GM12878 (cell line): ENCODE data around the gene FBXL17. TPM values are rescaled to one million over a fixed set of nuclear protein-coding genes. Genes with fewer than 3 reads are reported as not detected.

ENCODE experiments used
- ATAC-seq: fragments of 200-7000 bp; cut with Tn5 transposase; 3 replicates; pipeline ENCODE4 v1.9.1; 2020; ENCODE audit warnings: mild to moderate bottlenecking, moderate library complexity
- BruUV-seq: library from RNA; stranded (reverse); fragments of 400-500 nt; replicated peaks from 2 replicates; lab custom pipeline; 2021; lab: Mats Ljungman, UMichigan
- CTCF ChIA-PET: fragments of 300-600 bp; sonication (Branson Sonifier 250); formaldehyde crosslinking; extraction: SDS; loops from one replicate; lab custom pipeline; 2021; ENCODE audit warnings: inconsistent platforms; lab: Yijun Ruan, JAX
- POLR2A ChIA-PET: fragments of 350-600 bp; formaldehyde crosslinking; extraction: SDS; loops from one replicate; lab custom pipeline; 2021; ENCODE audit warnings: inconsistent platforms; lab: Charles Lee
- RAD21 ChIA-PET: fragments of 300-600 bp; sonication (Branson Sonifier 250); formaldehyde crosslinking; loops from one replicate; lab custom pipeline; 2023; ENCODE audit warnings: antibody characterized with exemption; ENCODE audit not compliant: unreplicated experiment; lab: Charles Lee
- SMC1A ChIA-PET: fragments of 300-600 bp; sonication (Branson Sonifier 250); formaldehyde crosslinking; loops from one replicate; lab custom pipeline; 2023; ENCODE audit not compliant: unreplicated experiment, uncharacterized antibody; lab: Charles Lee
- DNase-seq: peaks from one replicate; pipeline ENCODE4 v3.0.0-alpha.2; 2011; ENCODE audit warnings: low read depth, low spot score
- FAIRE-seq: peaks from 3 replicates; lab custom pipeline; 2011; peaks lifted over from hg19 to GRCh38; lab: Jason Lieb, UNC
- H2AFZ ChIP-seq: 2 replicates; pipeline ENCODE4 v1.6.0; 2011; ENCODE audit warnings: low read depth, low read length, control low read depth; ENCODE audit not compliant: control insufficient read depth
- H3K27ac ChIP-seq: 2 replicates; pipeline ENCODE4 v1.5.1; 2011; ENCODE audit warnings: control low read depth; ENCODE audit not compliant: control insufficient read depth, insufficient read depth
- H3K27me3 ChIP-seq, 2 experiments: replicated peaks in 1 of 2; 2 replicates each; pipeline versions ENCODE4 v1.6.0 to v1.6.1; 2011; ENCODE audit warnings: low read length in 1 of 2; ENCODE audit not compliant: control insufficient read depth in 2 of 2, insufficient read depth in 2 of 2
- H3K36me3 ChIP-seq, 2 experiments: 2 replicates each; pipeline ENCODE4 v1.5.1; 2011; ENCODE audit warnings: low read length in 1 of 2; ENCODE audit not compliant: control insufficient read depth in 2 of 2, insufficient read depth in 2 of 2
- H3K4me1 ChIP-seq: 2 replicates; pipeline ENCODE4 v1.6.1; 2011; ENCODE audit warnings: mild to moderate bottlenecking, low read length, moderate library complexity, mixed read lengths; ENCODE audit not compliant: control insufficient read depth, insufficient read depth
- H3K4me2 ChIP-seq: 2 replicates; pipeline ENCODE4 v1.6.0; 2011; ENCODE audit warnings: control low read depth; ENCODE audit not compliant: control insufficient read depth, insufficient read depth
- H3K4me3 ChIP-seq: fragments of 200-600 bp; sonication (generic); 2 replicates; pipeline ENCODE4 v1.5.1; 2016
- H3K79me2 ChIP-seq: 2 replicates; pipeline ENCODE4 v1.6.0; 2011; ENCODE audit warnings: low read length; ENCODE audit not compliant: control insufficient read depth, insufficient read depth
- H3K9ac ChIP-seq: 2 replicates; pipeline ENCODE4 v1.8.0; 2011; ENCODE audit warnings: low read length, control low read depth, mixed read lengths; ENCODE audit not compliant: control insufficient read depth, insufficient read depth
- H3K9me3 ChIP-seq: replicated peaks from 3 replicates; pipeline ENCODE4 v1.5.1; 2011; ENCODE audit warnings: mild to moderate bottlenecking, low read length; ENCODE audit not compliant: control insufficient read depth, insufficient read depth
- H4K20me1 ChIP-seq: 2 replicates; pipeline ENCODE4 v1.6.0; 2011; ENCODE audit not compliant: control insufficient read depth, insufficient read depth
- BACH1 ChIP-seq: fragments of 450-650 bp; IDR thresholded peaks from 2 replicates; pipeline ENCODE4 v1.6.1; 2017; ENCODE audit warnings: mild to moderate bottlenecking, borderline replicate concordance
- BMI1 ChIP-seq: fragments of 450-650 bp; IDR thresholded peaks from 2 replicates; pipeline ENCODE4 v1.6.1; 2016; ENCODE audit warnings: mild to moderate bottlenecking, moderate library complexity, borderline replicate concordance
- CBX5 ChIP-seq: sonication (generic); IDR thresholded peaks from 2 replicates; pipeline ENCODE4 v1.6.1; 2016; ENCODE audit warnings: low read depth, moderate library complexity, mild to moderate bottlenecking, inconsistent platforms
- CREB1 ChIP-seq: IDR thresholded peaks from 2 replicates; pipeline ENCODE4 v1.6.1; 2012; ENCODE audit warnings: low read depth, mild to moderate bottlenecking, inconsistent platforms
- CREM ChIP-seq: IDR thresholded peaks from 2 replicates; pipeline ENCODE4 v1.6.1; 2014; ENCODE audit warnings: antibody characterized with exemption, low read depth
- EED ChIP-seq: sonication (generic); IDR thresholded peaks from 2 replicates; pipeline ENCODE4 v1.6.1; 2016; ENCODE audit warnings: antibody characterized with exemption, low read depth
- ETV6 ChIP-seq, 2 experiments: fragments of 450-650 bp in 1 of 2; IDR thresholded peaks in 1 of 2; conservative IDR thresholded peaks in 1 of 2; 2 replicates each; pipeline ENCODE4 v1.6.1; 2014; ENCODE audit warnings: antibody characterized with exemption in 1 of 2, borderline replicate concordance in 1 of 2, low read depth in 1 of 2, mild to moderate bottlenecking in 1 of 2, moderate library complexity in 1 of 2
- GATAD2B ChIP-seq: fragments of 450-650 bp; conservative IDR thresholded peaks from 2 replicates; pipeline ENCODE4 v1.6.1; 2017; ENCODE audit warnings: low read depth, mild to moderate bottlenecking, moderate library complexity
- HDAC6 ChIP-seq: fragments of 200-600 bp; sonication (generic); IDR thresholded peaks from one replicate; pipeline ENCODE4 v1.8.0; 2017; ENCODE audit warnings: antibody characterized with exemption; ENCODE audit not compliant: unreplicated experiment
- IKZF1 ChIP-seq: fragments of 450-650 bp; conservative IDR thresholded peaks from 2 replicates; pipeline ENCODE4 v1.6.1; 2017; ENCODE audit warnings: antibody characterized with exemption, mild to moderate bottlenecking
- IRF4 ChIP-seq: IDR thresholded peaks from 2 replicates; pipeline ENCODE4 v1.6.1; 2011; ENCODE audit warnings: low read depth, low read length
- IRF5 ChIP-seq: fragments of 450-650 bp; IDR thresholded peaks from 2 replicates; pipeline ENCODE4 v1.6.1; 2017; ENCODE audit warnings: borderline replicate concordance
- PAX8 ChIP-seq: fragments of 450-650 bp; IDR thresholded peaks from 2 replicates; pipeline ENCODE4 v1.6.1; 2017; ENCODE audit warnings: mild to moderate bottlenecking, moderate library complexity
- PML ChIP-seq: IDR thresholded peaks from 2 replicates; pipeline ENCODE4 v1.6.1; 2012; ENCODE audit warnings: low read length, inconsistent platforms
- POLR2A ChIP-seq: IDR thresholded peaks from 2 replicates; pipeline ENCODE4 v1.6.1; 2011; ENCODE audit warnings: low read depth, mild to moderate bottlenecking, low read length
- RAD21 ChIP-seq: IDR thresholded peaks from 2 replicates; pipeline ENCODE4 v1.6.1; 2011; ENCODE audit warnings: mild to moderate bottlenecking, low read depth, low read length, moderate library complexity; ENCODE audit not compliant: insufficient read depth
- SIN3A ChIP-seq: IDR thresholded peaks from 2 replicates; pipeline ENCODE4 v1.6.1; 2012; ENCODE audit warnings: low read depth, low read length, improper control_type of control experiment
- SMARCA5 ChIP-seq: fragments of 450-650 bp; IDR thresholded peaks from 2 replicates; pipeline ENCODE4 v1.6.1; 2017; ENCODE audit warnings: mild to moderate bottlenecking
- SMC3 ChIP-seq: IDR thresholded peaks from 2 replicates; pipeline ENCODE4 v1.6.1; 2011; ENCODE audit warnings: low read length, improper control_type of control experiment, borderline replicate concordance
- YY1 ChIP-seq: IDR thresholded peaks from 2 replicates; pipeline ENCODE4 v1.6.1; 2011; ENCODE audit warnings: low read depth, mild to moderate bottlenecking, low read length
- ZNF207 ChIP-seq: fragments of 450-650 bp; IDR thresholded peaks from 2 replicates; pipeline ENCODE4 v1.6.1; 2014; ENCODE audit warnings: antibody characterized with exemption, mild to moderate bottlenecking, borderline replicate concordance
- ZNF24 ChIP-seq: fragments of 450-650 bp; IDR thresholded peaks from 2 replicates; pipeline ENCODE4 v1.6.1; 2017; ENCODE audit warnings: antibody characterized with exemption, mild to moderate bottlenecking
- ZNF274 ChIP-seq: IDR thresholded peaks from one replicate; pipeline ENCODE4 v1.8.0; 2011; ENCODE audit not compliant: insufficient read length, insufficient read depth
- ZNF622 ChIP-seq: fragments of 450-650 bp; IDR thresholded peaks from 2 replicates; pipeline ENCODE4 v1.6.1; 2017; ENCODE audit warnings: mild to moderate bottlenecking, inconsistent platforms
- WGBS: methylation state at CpG from one replicate; pipeline ENCODE4 v1.1.6; 2016; ENCODE audit warnings: low lambda C conversion rate; ENCODE audit not compliant: insufficient replicate concordance, insufficient coverage; ENCODE audit errors: missing lambda C conversion rate; 5-methylcytosine and 5-hydroxymethylcytosine counted together
- in situ Hi-C: fragments of 300-500 bp; cut with MboI; formaldehyde crosslinking; loops from 9 replicates; pipeline ENCODE4 v1.14.3; 2018; ENCODE audit warnings: mixed read lengths
- intact Hi-C: fragments of 100-400 bp; cut with micrococcal nuclease; formaldehyde crosslinking; loops from one replicate; pipeline ENCODE4 v1.14.2; 2022; ENCODE audit not compliant: unreplicated experiment
- polyA plus RNA-seq, 11 experiments: library from polyadenylated mRNA; depleted of rRNA in 4 of 11; unstranded in 6 of 11; stranded (reverse) in 5 of 11; fragments of >200 nt; fragmentation: Nextera tagmentation in 4 of 11; fragmentation: Illumina TruSeq in 1 of 11; extraction: Ambion mirVana in 4 of 11; extraction: Trizol in 1 of 11; gene quantifications; 1 replicate in 1 of 11; 2 replicates in 10 of 11; pipeline versions ENCODE4 v1.2.1 to v1.2.3, GENCODE V29; 2011 to 2016; ENCODE audit warnings: inconsistent platforms in 2 of 11, missing spikeins in 2 of 11, low read depth in 1 of 11
- total RNA-seq, 4 experiments: library from RNA; depleted of rRNA in 3 of 4; stranded (reverse); fragments of >200 nt in 3 of 4; fragmentation: Illumina TruSeq in 1 of 4; extraction: Trizol in 1 of 4; gene quantifications; 2 replicates each; pipeline versions ENCODE4 v1.2.1 to v1.2.3, GENCODE V29; 2013 to 2021
- TF ChIP-seq, protein P1 (sequence below): IDR thresholded peaks from 2 replicates; pipeline ENCODE4 v1.6.1; 2011; ENCODE audit warnings: borderline replicate concordance, low read depth, mild to moderate bottlenecking, moderate library complexity, low read length; ENCODE audit not compliant: insufficient read depth, poor library complexity, severe bottlenecking

The FBXL17 gene
- total and polyA plus RNA-seq, 10 of the 15 experiments (the other 5 are each of a cell fraction or from before 2014, with no cell fraction given), result 0.88 to 9.0 (median 4.4) TPM

DNA sequence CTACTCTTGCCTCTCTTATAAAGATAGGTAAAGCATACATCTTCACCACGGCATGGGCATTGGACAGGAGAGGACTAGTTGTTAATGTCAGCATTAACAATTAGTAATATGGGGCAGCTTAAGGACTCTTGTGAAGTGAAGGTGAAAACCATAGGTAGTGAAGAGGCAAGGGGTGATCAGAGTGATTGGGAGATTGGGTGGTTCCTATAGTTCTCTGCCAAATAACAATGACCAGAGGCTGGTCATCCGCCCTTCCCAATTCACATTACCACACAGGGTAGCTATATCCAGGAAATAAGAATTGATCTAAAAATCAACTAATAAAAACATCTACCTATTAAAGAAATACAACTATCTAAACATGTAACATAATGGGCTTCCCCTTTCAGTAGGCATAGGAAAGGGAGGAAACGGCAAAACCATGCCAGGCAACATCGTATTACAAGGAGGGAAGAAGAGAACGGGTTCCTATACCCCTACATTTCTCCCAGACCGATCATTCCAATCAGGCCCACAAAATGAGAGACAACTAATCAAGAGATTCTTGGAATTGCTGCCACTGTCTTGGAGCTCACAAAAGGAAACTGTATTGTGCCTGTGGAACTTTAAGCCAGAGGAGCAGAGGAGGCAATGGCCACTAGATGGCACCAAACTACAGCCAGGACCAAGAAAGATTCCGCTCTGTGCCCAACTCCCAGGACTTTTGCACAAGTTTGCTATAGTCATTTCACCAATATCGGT lies 121.6 kb downstream of the FBXL17 start:
- ChIA-PET CTCF (interaction anchor here (0.6 to 7.2 kb wide), 56 partner anchors 9 to 721 kb away, joined by 3 to 142 read pairs (median 5); no protein-coding TSS in a partner anchor), POLR2A (no interaction called here), RAD21 (interaction anchor here (0.7 to 4.9 kb wide), 19 partner anchors 10 to 1006 kb away, joined by 3 to 81 read pairs (median 4); partner anchors contain the start of gene FBXL17), SMC1A (interaction anchor here (0.7 to 6.5 kb wide), 28 partner anchors 10 to 1788 kb away, joined by 3 to 88 read pairs (median 3); partner anchors contain the start of gene FBXL17)
- BruUV-seq, result no TSS peak
- DNase-seq (peak; percentile 34), FAIRE-seq (peak; percentile 93), ATAC-seq (peak; percentile 97)
- H3K27me3 ChIP-seq, result no peaks in the 10 kb centered on the region
- no peak overlapping the region for H3K4me3 ChIP-seq
- no peaks in the 10 kb centered on the region for H4K20me1 ChIP-seq
- no peaks in the 10 kb centered on the region for H3K4me1 ChIP-seq
- 41% methylated on average over 8 of the region's 8 CpGs for WGBS
- no peaks in the 10 kb centered on the region for H3K36me3 ChIP-seq
- H2AFZ ChIP-seq, result peak overlapping the region; percentile 66
- no peaks in the 10 kb centered on the region for H3K9me3 ChIP-seq
- no peak overlapping the region for H3K9ac ChIP-seq
- intact Hi-C loops, result loop anchor here (1.0 kb wide), 2 partner anchors 85 to 261 kb away; no protein-coding TSS in a partner anchor
- in situ Hi-C loops, result no loop called here
- H3K4me2 ChIP-seq, result peak overlapping the region; percentile 28; the same call in 1 of the 2 replicates
- H3K79me2 ChIP-seq, result no peaks in the 10 kb centered on the region
- no peak overlapping the region for H3K27ac ChIP-seq
- TF ChIP-seq HDAC6 (no peak), ETV6 (conservative IDR thresholded peaks at IDR 0.05 in 1 of 2, IDR thresholded peaks at IDR 0.05 in 1 of 2; ENCODE audit: borderline replicate concordance in 1 of 2, low read depth in 1 of 2) (no peak), CBX5 (peak; percentile 35; the same call in 1 of the 2 replicates), BMI1 (no peak), ZNF622 (no peak), RAD21 (peak; percentile 89), ZNF207 (no peak), PAX8 (no peak), CREB1 (no peak), PML (no peak), BACH1 (no peak), SMC3 (peak; percentile 81), IKZF1 (no peak), SIN3A (no peak), EED (no peak), GATAD2B (no peak), IRF4 (peak; percentile 71; the same call in 1 of the 2 replicates), ZNF24 (no peak), IRF5 (no peak), POLR2A (no peak), CREM (no peak), YY1 (peak; percentile 58; the same call in 1 of the 2 replicates), SMARCA5 (peak; percentile 76), ZNF274 (no peak)
- TF ChIP-seq, protein P1, sequence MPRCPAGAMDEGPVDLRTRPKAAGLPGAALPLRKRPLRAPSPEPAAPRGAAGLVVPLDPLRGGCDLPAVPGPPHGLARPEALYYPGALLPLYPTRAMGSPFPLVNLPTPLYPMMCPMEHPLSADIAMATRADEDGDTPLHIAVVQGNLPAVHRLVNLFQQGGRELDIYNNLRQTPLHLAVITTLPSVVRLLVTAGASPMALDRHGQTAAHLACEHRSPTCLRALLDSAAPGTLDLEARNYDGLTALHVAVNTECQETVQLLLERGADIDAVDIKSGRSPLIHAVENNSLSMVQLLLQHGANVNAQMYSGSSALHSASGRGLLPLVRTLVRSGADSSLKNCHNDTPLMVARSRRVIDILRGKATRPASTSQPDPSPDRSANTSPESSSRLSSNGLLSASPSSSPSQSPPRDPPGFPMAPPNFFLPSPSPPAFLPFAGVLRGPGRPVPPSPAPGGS, result no peak
